ENCODE measurements around the gene ST8SIA2.

ST8SIA2 gene, protein sequence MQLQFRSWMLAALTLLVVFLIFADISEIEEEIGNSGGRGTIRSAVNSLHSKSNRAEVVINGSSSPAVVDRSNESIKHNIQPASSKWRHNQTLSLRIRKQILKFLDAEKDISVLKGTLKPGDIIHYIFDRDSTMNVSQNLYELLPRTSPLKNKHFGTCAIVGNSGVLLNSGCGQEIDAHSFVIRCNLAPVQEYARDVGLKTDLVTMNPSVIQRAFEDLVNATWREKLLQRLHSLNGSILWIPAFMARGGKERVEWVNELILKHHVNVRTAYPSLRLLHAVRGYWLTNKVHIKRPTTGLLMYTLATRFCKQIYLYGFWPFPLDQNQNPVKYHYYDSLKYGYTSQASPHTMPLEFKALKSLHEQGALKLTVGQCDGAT

DNA sequence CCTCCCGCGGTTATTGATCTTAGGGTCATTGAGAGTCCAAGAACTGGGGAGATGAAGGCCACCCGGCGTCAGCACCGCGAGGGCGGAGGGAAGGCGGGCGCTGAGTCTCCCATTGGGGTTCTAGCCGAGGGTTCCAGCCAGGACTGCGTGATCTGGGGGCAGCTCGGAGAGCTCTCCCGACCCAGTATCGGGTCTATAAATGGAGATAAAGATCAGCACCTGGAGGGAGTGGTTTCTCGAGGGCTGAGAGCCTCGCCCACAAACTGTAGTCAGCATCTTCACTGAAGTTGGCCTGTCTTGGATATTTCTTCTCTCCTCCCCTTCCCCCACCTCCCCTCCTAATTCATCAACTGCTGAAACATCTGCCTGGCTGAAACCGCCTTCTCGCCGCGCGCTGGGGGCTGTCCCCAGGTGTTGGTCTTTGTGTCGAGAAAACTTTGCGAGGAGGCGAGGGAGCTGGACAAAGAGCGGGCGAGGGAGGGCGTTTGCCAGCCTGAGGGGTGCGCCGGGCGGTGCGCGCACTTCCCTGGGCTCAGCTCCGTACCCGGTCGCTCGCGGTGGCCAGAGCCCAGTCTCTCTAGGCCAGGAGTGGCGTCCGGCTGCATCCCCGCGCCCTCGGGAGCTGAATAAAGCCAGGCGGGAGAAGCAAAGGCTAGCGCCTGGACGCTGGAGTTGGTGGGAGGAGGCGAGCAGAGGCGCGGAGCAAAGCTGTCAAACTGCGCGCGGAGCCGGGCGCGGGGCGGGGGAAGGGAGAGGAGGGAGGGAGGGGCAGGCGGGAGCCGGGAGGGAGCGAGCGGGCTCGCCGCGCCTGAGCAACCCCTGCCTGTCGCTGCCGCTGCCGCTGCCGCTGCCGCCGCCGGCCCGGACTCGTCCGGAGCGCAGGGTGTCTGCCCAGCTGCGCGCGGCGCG lies at the start of gene ST8SIA2:
Gene ST8SIA2 (plus strand): TSS at position 811 of the 909 bp plus-strand sequence. CDS start 184 bp downstream, outside the sequence.
- DNase-seq (ENCODE audit: low spot score) = no peak

DNA sequence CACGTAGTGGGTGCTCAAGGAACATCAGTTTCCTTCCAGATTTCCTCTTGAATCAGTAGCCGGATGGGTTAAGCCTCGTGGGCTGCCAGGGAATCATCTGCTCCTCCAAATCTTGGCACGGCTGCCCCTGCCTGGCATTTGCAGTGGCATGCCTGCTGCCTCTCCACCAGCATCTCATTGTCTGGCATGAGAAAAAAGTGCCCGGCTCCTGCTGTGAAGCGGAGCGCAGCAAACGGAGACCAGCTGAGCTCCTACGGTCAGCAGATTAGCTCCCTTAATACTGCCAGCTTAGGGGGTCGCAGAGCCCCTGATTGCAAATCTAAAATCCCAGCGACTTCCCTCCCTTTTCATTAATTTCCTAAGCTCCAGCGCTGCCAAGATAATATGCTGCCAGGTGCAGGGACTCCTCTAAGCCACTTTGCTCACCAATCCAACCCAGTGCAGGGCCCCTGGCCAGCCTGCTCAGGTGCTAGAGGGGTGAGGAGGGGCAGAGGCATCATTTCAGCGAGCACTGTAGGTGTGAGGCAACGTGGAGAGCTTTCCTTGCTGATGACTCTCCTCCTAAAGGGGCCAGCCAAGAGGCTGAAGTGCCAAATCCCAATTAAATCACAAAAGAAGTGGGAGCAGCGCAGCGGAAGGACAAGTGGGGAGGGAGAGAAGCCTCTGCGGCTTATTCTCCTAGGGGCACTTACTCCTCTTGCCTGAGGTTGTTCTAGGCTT lies 49.6 kb upstream of the ST8SIA2 start:
- no peak for DNase-seq (ENCODE audit: low spot score)

DNA sequence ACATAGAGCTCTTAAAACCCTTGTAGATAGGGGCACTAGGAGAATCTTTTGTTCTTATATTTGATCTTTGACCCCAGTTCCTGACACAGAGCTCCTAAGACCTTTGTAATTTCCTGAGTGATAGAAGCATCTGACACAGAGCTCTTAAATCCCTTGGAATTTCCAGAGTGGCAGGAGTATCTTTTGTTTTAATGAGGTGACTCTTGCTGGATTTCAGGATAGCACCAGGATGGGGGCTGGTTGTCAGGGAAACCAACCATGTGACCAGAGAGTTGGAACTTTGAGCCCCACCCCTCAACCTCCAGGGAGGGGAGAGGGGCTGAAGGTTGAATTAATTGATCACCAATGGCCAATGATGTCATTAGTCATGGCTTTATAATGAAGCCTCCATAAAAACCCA lies 47.6 kb upstream of the ST8SIA2 start:
- DNase-seq (ENCODE audit: low spot score) = no peak

DNA sequence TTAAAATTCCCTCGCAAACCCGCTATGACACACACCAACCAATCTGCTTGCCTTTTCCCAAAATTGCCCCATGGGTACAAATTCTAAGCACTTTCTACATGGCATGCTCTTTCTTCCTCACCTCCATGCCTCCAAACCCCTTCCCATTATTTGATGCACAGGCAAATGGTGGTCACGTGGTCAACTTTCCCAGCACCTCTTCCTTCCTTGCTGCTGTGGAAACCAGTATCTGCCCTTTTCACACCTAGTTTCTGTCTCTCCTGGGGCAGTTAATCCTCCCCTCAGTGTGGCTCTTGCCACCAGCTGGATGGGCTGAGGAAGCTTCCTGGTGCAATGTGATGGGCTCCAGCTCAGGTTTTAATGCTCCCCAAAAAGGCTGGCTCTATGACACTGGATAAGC lies 38.4 kb upstream of the ST8SIA2 start:
- no peak for DNase-seq (ENCODE audit: low spot score)

DNA sequence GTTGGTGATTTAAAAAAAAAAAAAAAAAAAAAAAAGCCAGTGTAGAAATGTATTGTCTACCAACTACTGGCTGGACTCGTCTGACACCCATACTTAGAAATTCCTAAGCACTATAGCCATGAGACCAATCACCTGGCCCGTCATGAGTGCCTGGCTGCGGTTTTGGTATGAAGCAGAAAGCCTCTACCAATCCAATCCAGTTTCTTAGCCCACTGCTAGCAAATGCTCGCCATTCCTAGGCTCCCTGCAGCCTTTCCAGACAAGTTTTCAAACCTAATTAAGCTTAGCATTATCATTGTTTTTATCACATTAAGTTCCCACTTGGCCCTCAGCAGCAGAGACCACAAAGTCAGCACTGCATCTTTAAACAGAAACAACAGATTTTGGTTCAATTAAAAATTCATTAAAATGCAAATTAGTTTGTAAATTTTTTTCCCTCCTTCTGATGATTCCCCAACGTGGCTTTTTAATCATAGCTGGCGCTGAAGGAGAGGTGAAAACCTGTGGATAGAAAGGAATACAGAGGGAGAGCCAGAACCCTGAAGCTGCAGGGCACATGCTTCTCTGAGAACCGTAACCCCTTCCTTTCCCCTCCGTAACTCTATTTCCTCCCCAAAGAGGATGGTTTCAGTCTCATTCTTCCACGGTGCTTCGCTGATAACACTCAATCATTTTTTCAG lies 32.2 kb upstream of the ST8SIA2 start:
- no peak for DNase-seq (ENCODE audit: low spot score)

DNA sequence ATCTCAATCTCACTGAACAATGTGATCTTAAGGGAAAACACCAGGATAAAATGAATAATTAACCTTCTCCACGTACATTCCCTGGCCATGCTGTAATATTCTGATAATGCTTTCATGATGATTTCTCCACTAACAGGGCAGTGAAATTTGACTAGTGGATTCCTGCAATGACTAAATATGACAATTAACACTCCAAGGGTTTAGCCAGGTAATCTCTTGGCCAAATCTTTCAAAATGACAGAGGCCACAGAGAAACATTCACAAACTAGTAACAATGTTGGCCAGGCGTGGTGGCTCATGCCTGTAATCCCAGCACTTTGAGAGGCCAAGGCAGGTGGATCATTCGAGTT lies 31.7 kb upstream of the ST8SIA2 start:
- no peak for DNase-seq (ENCODE audit: low spot score)

DNA sequence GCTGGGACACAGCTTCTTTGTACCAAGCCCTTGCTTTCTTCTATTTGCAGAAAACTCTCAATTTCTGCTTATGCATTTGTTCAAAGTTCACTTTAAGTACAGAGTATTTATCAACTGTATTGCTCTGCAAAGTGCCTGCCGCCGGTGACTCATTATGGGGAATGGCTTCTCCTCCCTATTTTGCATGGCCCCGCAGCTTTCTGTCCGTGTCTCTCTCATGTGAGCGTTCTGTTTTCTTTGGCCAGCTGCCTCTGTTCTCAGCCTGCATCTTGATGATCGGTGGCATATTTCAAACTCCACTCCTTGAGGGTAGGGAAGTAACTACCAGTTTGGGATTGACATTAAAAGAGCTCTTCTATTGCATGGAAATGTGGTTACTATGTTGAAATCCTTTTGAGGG lies 28.6 kb upstream of the ST8SIA2 start:
- DNase-seq (ENCODE audit: low spot score) = no peak

DNA sequence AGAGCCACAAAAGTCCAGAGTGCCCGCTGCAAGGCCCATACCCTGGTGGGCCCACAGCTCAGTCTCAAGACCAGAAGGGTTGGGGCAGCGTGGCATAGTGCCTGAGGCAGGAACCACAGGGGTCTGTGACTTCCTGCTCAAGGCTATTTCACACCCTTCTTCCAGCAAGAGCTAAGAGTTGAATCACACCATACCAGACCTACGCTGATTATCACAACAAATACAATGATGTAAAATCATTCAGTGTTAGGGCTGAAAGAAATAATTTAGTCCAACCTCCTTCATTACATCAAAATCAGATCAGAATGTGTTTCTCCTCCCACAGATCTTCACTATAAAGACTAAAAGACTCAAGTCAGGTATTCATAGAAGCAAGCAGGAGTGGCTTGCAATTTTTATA lies 27.8 kb upstream of the ST8SIA2 start:
- no peak for DNase-seq (ENCODE audit: low spot score)

DNA sequence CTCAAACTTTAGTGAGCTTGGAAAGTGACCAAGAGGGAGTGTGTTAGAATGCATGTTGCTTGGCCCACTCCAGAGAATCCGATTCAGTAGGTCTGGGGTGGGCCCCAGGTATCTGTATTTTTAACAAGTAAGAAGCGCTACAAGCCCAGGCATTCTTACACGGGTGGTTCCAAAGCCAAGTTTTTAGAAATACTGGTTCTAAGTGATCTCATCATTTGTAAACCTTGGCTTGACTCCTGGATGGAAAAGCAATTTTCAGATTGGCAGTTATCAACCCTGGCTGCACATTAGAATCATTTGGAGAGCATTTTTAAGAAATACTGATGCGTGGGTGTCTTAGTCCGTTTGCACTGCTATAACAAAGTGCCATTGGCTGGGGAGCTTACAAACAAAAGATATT lies 27.3 kb upstream of the ST8SIA2 start:
- no peak for DNase-seq (ENCODE audit: low spot score)

DNA sequence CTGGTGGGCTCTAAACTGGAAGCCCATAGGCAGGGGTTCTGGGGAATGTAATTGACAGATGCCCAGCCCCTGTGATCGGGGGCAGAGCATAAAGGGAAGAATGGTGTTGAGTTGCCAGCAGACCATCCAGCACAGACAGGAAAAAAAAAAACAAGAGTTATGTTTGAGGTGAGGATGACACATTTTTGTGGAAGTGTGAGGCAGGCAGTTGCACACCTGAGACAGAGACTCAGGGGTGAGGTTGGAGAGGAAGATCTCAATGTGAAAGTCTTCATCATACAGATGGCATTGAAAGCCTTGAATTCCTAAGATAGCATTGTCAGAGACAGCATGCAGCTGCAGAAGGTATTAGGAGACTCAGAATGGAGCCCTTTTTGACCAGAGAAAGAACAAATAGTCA lies 18.6 kb upstream of the ST8SIA2 start:
- no peak for DNase-seq (ENCODE audit: low spot score)

DNA sequence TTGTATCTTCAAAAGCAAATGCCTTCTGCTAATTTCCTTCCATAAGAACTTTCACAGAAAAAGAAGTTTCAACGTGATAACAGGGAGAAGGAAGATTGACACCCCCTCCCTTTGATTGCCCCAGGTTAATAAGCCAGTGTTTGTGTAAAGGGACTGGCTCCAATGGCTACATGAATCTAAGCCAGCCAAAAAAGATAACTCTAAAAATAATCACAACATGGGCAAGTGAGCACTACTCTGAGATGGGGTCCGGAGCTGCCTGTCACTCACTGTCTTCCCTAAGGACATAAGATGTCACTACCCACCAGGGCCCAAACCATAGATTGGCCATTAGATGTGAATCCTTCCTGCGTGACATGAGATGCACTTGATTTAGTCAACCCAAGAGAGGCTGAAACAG lies 17.6 kb upstream of the ST8SIA2 start:
- no peak for DNase-seq (ENCODE audit: low spot score)

DNA sequence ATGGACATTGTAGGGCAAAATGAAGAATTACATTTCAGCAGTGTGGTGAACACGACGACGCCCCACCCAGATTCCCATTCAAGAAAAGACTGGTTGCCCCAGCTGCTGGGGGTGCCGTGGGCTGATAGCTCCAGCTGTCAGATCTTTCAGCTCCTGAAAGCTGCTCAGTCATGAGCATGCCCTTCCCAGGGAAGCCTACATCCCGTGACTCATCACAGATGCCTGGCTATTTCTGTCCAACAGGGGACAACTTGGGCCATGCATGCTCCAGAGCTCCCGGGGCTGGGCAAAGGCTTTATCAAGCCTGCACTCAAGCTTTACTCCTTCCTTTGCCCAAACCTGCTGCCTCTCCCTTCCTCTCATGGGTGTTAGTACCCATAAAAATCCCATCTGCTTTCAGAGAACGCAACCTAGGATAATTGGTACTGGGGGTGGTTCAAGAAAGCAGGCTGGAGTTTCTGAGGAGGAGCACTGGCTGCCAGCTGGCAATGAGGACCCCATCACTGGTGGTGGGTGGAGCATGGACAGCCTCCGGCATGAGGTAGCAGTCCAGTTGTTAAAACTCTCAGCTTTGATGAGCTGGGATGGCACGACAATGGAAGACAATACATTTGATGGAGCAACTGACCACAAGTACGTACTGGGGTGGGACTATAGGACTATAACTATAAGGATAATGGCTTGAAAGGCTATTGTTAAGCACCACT lies 16.4 kb upstream of the ST8SIA2 start:
- no peak for DNase-seq (ENCODE audit: low spot score)

DNA sequence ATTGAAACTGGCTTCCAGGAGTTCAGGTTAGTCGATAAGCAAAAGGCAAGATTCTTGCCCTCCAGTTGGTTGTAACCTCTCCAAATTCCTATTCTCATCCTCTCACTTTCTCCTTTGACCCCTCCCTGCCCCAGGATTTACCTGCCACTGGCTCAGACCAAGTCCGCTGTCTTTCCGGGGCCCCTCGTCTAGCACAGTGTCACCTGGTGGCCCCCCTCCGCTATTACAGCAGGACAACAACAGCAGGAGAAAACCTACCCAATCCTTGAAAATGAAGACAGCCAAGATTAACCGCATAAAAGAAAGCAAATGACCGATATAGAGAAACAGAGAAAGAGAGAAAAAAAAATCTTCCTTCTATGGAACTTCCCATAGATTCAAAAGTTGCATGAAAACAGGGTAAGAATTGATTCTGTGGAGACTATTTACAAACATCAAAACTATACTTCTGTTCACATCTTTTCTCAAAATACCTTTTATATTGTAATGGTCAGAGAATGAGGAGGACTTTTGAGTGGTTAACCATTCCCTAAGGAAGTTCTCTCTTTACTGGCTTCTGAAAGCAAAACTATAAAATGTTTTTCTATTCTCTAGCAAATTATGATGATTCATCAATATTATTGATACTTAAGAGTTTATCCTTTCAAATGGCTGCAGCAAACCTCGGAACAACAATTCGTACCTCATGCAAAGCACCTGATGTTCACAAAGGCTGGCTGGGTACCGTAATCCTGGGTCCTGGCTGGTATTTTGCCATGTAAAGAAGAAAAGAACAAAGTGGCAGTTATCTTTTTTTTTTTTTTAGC lies 10.0 kb upstream of the ST8SIA2 start:
- peak; percentile 66 for DNase-seq (ENCODE audit: low spot score)

DNA sequence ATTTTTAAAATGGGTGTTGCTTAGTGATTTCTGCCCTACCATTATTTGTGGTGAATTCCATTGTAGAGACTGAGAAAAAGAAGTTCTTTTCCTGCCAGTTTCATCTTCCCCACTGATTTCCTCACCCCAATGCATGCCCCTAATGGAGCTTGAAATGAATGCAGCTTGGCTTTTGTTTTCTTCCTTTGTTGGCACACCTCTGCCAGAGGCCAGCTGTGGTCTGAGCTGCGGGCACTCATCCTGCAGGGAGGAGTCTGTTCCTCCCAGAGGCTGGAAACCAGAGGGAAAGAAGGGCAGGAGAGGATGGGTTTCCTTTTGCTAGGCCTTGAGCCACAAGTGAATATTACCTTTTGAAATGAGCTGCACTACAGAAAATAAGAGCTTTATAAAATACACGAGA lies 9.3 kb upstream of the ST8SIA2 start:
- no peak for DNase-seq (ENCODE audit: low spot score)

DNA sequence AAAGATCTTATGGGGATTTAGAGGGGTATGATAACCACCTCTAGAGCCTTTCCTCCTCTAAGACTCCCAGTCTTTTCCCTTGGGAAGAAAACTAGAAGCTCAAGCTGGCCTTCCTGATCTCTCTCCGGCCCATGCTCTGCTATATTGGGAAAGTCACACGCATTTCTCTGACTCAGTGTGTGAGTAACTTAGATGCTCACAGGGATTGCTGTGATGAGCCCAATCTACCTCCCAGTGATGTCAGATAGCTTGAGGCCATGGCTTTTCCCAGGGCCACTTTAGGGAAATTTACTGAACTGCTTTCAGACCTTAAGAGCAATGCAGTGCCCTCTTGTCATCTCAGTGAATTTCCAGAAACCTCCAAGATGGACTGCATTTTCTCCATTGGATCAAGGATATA lies 8.6 kb upstream of the ST8SIA2 start:
- DNase-seq (ENCODE audit: low spot score) = no peak

DNA sequence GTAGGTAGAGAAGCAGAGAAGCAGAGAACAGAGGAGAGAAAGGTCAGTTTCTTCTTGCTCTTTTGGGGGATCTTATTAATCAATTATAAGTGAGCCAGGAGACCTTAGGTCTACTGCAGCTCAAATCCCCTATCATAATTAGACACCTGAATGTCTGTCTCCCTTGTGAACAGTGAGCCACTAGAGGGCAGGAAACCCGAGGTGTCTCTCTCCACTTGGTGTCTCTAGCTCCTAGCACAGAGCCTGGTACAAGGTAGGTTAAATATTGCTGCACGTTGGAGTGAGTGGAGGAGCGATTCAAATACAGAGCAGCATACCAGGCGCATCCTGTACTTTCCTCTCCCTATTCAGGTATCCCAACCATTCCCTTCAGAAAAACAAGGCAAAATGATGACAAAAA lies 2.0 kb upstream of the ST8SIA2 start:
- peak; percentile 73 for DNase-seq (ENCODE audit: low spot score)

DNA sequence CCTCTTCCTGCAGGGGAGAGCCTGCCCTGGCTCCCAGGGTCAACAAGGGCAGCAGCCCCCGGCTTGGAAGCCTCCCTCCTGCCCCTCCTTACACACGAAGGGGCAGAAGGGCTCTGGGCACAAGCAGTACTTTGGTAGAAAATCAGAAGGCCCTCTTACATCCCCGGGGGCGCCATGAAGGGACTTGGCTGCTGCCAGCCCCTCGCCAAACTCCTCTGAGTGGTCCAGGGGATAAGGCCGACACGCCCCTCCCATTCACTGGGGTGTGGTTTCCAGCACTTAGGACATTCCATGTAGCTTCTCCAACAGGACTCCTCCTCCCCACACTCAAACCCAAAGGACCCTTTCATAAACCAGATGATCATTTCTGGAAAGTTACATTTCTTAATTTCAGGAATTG lies 1.2 kb upstream of the ST8SIA2 start:
- no peak for DNase-seq (ENCODE audit: low spot score)

DNA sequence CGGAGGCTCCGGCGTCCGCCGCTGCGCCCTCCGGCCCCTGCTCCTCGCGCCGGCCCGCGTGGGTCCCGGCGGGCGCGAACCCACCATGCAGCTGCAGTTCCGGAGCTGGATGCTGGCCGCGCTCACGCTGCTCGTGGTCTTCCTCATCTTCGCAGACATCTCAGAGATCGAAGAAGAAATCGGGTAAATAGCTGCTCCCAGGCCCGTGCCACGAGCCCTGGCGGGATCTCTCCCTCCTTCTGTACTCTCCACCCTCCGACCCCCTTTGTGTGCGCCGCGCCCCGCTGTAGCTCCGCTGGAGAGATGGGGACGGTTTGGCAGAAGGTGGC lies 263 bp downstream of the ST8SIA2 start:
- no peak for DNase-seq (ENCODE audit: low spot score)

DNA sequence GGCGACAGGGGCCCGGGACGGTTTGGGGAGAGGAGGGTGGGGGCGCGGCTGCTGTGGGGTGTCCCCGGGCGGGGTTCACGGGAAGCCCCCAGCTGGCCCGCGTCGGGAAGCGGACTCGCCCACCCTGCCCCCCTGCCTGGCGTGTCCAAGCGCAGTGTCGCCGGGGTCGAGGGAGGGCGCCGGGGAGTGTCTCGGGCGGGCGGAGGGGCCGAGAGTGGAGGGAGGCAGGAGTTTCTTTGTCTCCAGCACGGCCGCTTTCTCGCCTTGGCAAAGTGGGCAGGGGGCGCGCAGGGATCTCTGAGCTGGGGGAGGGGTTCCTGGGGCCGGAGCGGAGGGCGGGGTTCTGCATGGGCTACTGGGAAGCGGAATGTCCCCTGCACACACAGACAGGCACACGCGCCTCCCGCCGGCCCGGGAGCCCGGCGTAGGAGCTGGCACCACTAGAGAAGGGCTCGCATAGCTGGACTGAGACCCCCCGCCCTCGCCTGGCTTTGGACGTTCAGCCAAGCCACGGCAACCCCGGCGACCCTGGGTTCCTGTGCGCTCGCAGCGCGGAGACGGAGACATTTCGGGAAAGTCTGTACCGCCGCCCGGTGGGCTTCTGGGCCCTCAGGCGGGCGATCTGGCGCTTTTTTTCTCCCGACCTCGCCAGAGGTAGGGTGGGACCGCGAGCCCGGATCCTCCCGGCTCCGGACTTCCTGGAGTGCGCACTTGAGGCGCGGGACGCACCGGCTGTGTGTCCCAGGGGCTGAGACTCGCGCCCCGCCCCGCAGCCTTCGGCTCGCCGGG lies 822 bp downstream of the ST8SIA2 start:
- no peak for DNase-seq (ENCODE audit: low spot score)

DNA sequence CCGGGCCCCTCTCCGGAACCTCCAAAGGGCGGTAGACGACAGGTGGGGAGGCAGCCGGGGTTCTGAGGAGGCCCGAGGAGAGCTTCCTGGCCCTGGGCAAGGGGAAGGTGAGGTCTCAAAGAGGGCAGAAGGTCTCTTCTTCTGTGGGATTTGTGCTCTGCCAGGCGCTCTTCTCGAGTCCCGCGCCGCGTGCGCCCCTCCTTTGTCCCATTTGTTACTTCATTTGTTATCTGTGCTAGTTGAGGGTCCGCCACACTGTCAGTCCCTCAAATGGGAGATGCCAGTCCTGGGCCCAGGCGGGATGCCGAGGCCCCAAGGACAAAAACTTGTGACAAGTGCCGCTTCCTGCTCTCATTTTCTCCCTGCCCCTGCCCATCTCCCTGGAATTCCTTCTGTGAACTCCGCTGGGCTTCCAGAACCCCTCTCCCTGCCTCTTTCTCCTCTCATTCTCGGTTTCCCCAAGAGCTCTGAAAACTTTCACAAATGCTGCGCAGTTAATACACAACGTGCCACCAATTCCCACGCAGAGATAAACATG lies 1.5 kb downstream of the ST8SIA2 start:
- no peak for DNase-seq (ENCODE audit: low spot score)

Measured in HuH-7.5 (cell line).